ENCODE measurements around the gene ADD2.
"Not testable (repeated sequence)": the region's sequence is repeated elsewhere in the genome, so short reads cannot be mapped to it uniquely, and the experiment has no call there.

ADD2 gene, protein sequence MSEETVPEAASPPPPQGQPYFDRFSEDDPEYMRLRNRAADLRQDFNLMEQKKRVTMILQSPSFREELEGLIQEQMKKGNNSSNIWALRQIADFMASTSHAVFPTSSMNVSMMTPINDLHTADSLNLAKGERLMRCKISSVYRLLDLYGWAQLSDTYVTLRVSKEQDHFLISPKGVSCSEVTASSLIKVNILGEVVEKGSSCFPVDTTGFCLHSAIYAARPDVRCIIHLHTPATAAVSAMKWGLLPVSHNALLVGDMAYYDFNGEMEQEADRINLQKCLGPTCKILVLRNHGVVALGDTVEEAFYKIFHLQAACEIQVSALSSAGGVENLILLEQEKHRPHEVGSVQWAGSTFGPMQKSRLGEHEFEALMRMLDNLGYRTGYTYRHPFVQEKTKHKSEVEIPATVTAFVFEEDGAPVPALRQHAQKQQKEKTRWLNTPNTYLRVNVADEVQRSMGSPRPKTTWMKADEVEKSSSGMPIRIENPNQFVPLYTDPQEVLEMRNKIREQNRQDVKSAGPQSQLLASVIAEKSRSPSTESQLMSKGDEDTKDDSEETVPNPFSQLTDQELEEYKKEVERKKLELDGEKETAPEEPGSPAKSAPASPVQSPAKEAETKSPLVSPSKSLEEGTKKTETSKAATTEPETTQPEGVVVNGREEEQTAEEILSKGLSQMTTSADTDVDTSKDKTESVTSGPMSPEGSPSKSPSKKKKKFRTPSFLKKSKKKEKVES

DNA sequence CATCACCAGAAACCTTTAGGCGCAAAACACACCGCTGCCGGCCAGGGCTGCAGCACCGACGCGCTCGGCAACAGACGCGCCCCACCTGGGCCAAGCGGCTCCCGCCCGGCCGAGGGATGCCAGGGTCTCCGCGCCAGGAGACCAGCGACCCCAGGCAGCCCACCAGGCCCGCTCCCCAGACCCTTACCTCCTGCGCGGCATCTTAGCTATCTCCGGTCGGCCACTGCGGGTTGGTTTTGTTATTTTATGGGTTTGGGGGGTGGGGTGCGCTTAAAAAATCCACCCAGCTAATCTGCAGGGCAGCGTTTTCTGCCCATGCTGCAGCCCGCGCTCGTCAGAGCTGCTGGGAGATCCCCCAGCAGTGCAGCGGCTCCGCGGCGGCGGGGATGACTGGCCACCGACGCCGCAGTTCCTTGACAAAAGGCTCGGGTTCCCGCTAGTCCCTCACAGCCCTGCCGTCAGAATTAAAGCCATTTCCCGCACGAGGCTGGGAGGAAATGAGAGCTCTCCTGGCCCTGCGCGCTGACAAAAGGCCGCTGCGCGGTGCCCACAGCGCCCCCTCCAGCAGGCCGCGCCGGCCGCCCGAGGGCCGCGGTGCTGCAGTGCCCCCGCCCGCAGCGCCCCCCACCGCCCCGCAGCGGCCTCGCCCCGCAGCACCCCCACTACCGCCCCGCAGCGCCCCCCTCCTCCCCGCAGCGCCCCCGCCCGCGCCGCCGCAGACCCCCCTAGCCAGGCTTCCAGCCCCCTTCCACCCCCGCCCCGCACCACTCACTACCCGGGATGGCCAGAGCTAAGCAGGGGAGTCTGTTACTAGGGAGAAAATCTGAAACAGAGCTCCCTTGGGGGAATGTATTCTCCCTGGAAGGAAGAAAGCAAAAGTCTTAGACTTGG, at the start of gene ADD2:
Gene ADD2, minus strand, starts transcription at position 502 of the 891 bp plus-strand sequence. CDS start 61,792 bp downstream, outside the sequence.
- peak; percentile 81 for DNase-seq

DNA sequence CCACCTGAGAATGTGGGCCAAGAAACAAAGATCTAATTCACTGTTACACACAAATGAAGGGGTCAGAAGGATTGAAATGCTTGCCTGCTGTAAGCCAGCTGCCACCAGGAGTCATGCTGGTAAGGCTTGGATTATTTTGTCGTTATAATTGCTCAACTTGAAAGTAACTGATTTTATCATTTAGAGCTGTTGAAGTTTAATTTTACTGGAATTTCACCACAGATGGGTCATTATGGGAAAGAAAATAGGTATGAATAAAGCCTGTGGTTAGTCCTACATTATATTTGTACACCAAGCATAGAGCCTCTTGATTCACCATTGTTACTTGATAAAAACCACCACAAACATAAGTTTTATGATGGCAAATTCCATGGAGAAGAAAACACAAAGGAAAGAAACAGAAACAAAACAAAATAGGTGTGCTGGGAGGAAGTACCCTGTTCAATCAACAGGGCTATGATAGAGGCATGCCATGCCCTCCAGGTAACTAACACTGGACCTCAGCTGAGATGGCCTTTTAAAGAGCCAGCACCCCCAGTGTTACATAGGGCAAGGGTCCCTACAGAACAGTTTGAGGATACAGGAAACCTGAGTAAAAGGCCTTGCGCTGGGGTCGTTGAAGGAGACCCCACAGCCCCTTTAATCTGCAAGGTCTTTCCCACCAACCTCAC, 49.4 kb upstream of the ADD2 start:
- peak; percentile 10 for DNase-seq

DNA sequence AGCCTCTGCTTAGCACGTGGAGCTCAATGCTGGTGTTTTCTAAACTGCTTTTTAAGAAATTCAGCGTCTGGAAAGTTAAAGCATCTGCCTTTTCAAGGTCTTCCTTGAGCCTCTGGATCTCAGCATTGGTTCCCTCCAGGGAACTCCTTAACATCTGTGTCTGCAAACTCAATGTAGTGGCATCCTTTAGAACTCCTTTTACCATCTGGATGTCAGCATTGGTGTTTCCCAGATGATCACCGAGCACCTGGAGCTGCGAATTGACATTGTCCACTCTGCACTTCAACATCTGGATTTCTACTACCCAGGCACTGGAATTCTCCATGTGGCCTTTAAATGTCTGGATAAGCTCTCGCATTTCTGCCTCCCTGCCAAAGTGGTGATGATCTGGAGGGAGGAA, 48.7 kb upstream of the ADD2 start:
- no peak for DNase-seq

DNA sequence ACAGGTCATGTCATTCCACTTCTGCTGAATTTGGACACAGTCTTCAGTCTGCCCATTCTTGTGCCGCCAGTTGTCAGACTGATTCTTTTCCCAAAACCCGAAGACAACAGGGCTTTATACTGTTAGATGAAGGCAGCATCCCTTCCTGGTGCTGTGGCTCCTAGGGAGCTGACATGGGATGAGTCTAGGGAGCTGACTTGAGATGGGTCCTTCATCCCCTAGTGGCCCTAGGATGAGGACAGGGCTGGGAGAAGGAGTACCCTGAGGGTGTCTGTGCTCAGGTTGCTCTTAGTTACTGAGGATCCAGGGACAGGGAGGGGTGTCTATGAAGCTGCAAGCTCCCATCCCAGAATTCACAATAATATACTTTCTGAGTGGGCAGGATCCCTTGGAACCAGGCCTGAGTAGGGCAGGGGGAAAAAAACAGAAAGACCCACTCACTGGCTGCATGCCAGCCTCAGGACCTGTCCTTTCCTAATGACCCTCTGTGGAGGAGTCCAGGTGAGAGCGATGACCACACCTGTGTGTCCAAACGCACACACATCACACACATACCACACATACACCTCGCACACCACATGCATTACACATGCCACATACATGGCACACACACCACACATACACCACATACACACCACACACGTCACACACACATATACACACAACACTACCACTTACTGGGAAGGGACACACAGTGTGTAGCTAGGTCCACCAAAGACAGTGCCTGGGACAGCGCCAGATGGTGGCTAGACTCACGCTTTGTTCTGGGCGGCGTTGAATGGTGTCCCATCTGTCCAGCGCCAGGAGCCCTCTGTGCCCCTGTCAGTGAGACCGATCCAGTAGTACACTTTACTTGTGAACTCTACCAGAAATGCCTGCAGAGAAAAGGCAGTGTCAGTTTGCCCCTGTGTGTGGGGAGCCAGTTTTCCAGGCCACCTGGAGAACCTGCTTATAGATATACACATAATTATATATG, 41.3 kb upstream of the ADD2 start:
- no peak for DNase-seq

DNA sequence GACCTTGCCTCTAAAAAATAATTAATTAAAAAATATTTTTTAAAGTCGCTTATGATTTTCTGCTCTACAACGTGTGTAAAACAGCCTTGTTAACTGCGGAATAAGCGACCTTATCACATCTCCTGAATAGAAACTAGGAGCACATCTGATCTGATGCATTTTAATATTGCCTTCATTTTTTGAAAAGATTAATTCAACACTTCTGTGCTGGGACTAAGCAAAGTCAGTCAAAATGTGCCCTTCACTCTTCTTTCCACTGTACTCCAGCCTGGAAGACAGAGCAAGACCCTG, 39.8 kb upstream of the ADD2 start:
- DNase-seq: no peak

DNA sequence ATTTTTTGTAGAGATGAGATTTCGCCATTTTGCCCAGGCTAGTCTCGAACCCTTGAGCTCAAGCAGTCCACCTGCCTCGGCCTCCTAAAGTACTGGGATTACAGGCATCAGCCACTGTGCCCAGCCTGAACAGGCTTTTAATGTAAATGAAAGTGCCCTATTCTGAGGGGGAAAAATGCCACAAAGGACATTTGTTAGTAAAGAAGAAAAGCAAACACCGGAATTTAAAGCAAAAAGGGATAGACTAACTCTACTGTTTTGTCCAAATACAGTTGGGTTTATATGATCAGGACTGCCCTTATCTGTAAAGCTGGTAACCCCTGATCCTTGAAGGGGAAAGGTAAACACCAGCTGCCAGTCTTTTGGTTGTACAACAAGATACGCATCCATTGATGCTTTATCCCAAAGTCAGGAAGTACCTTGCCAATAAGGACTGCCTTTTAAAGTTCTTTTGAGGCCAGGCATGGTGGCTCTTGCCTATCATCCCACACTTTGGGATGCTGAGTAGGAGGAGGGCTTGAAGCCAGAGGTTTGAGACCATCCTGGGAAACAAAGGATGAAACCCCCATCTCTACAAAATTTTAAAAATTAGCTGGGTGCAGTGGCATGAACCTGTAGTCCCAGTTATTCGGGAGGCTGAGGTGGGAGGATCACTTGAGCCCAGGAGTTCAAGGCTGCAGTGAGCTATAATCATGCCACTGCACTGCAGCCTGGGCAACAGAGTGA, 39.3 kb upstream of the ADD2 start:
- DNase-seq: peak; percentile 86

DNA sequence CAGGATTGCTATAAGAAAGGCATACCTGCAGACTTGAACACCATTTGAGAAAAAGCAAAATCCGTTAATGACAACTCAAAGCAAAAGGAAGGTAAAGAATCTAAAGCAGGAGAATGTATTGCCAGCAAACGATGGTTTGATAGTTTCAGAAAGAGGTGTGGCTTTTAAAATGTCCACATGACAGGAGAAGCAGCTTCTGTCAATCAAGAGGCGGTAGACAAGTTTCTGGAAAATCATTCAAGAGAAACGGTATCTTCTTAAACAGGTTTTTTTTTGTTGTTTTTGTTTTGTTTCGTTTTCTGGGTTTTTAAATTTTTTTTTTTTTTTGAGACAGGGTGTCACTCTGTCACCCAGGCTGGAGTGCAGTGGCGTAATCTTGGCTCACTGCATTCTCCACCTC, 38.6 kb upstream of the ADD2 start:
- no peak for DNase-seq

DNA sequence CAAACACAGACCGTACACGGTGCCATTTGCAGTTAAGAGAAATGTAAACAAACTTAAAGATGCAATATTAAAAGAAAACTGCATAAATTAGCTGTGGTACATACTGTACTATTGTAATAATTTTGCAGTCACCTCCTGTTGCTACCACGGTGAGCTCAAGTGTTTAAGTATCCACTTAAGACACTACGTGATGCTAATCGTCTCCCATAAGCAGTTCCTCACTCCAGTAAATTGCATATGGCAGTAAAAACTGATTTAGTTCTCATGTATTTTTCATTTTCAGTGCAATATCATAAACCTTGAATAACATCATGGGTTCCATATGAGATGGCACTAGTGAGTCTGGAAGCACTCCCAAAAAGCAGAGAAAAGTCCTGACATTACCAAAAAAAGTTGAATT, 38.0 kb upstream of the ADD2 start:
- DNase-seq: peak; percentile 55

DNA sequence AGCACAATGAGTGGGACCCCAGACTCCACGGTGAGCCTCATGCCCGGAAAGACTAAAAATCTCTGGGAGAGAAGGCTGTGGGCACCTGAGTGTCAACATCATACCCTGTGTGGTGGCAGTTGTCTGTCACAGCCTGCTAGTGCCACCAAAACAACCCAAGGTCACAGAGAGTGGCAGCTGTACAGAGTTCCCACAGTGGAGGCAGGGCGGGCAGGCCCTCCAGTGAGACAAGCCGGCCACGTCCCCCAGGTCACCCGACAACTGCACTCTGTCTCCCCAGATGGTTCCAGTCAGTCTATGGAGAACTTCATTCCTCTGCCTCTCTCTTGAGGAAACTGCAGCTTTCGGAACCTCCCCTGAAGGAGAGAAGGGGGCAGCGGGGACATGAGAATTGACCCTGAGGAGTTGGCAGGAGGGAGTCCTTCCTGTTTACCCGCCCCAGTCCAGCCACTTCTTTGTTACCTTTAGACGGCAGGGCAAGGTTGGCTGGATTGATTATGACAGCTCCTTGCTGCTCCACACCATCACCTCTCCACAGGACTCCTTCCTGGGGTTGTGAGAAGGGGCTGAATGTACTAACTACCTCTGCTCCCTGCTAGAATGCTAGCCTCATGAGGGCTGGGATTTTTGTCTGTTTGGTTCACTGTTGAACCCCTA, 33.7 kb upstream of the ADD2 start:
- no peak for DNase-seq

DNA sequence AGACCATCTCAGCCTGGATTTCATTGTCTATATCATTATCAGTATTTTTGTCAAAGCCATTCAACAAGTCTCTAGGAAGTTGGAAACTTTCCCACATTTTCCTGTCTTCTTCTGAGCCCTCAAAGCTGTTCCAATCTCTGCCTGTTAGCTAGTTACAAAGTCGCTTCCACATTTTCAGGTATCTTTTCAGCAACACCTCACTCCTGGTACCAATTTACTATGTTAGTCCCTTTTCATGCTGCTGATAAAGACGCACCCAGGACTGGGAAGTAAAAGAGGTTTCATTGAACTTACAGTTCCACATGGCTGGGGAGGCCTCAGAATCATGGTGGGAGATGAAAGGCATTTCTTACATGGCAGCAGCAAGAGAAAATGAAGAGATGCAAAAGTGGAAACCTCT, 31.7 kb upstream of the ADD2 start:
- no peak for DNase-seq

DNA sequence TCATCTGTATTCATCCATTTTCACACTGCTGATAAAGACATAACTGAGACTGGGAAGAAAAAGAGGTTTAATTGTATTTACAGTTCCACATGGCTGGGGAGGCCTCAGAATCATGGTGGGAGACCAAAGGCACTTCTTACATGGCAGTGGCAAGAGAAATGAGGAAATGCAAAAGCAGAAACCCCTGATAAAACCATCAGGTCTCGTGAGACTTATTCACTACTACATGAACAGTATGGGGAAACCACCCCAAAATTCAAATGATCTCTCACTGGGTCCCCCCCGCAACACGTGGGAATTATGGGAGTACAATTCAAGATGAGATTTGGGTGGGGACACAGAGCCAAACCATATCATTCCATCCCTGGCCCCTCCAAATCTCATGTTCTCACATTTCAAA, 30.0 kb upstream of the ADD2 start:
- not testable (repeated sequence) for DNase-seq

DNA sequence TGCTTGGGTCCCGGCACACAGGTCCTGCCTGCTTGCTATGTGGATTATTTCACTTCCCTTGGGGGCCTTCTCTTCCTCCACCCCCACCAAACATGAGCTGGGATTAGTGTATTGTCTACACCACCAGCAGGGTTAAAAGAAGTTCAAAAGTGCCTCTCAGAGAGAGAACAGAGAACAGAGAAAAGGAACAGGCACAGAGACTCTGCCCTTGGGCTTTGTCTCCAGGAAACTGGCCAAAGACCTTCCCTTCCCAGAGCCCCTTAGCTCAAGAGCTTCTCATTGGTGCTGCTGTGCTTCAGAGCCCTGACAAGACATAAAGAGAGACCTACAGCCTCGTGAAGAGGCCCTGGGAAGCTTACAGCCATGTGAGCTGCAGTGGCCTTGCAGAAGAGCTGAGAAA, 29.5 kb upstream of the ADD2 start:
- no peak for DNase-seq

DNA sequence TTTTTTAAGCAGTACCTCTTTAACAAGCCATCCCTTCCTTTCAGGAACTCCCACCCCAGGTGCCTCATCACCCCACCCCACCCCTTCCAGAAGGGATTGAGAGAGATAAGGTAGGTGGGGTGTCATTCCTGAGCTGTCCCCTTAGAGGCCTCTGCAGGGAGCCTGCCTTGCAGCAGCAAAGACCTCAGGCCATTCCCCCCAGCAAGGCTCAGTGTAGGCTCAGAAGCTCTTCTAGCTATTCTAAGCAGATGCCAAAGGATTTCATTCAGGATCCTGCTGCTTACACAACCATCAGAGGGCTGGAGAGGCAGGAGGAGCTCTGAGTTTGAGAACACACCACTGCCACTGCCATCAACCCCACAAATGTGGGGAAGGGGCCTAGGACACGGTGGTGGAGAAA, 28.3 kb upstream of the ADD2 start:
- DNase-seq: no peak

DNA sequence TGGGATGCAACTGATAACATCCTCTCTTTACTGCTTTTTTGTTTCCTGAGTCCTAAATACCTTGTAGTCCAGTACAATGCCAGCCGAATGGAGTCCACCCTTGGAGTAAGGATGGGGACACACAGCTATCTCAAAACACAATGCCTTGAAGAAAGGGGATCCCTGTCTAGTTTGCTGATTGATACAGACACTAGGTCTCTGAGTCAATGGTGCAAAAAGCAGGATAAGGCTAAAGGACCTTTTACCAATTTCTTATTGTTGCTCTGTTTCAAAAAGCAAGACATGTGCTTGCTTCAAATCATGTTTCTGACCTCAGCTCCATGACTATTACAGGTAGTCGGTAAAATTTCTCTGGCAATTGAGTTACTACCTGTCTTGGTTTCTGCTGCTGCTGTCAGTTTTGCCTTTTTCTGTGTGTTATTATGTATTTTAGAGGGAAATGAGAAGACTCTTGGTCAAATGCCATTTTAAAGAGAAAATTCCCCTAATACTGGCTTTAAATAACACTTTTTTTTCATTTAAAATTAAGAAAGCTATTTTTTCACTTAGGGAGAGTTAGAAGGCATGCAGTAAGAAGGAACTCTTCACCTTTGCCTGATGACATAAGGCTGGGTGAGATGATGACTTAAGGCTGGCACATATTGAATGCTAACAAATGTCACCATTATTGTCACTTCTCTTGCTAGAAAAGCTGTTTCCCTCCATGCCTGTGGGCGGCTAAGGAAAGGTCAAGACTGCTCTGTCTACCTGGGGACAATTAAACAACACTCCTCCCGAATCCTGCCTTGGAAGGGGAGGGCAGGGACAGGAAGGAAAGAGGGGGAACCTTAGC, 27.4 kb upstream of the ADD2 start:
- DNase-seq: no peak

DNA sequence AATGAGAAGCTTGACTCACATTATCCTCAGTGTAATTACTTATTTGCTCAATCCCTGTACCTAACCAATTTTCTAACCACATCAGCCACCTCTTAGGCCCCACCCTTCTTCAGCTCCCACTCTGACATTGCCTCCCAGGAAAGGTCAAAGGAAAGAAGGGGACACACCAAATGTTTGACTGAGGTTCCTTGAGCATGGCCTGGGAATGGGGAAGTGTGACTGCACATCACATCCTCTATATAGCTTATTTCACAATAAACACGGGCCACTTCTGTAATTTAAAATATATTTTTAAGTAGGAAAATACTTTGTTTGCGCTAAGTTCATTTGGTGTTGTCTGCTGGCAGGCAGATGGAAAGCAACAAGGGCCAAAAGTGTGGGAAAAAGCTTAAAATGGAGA, 25.4 kb upstream of the ADD2 start:
- DNase-seq: peak; percentile 49

DNA sequence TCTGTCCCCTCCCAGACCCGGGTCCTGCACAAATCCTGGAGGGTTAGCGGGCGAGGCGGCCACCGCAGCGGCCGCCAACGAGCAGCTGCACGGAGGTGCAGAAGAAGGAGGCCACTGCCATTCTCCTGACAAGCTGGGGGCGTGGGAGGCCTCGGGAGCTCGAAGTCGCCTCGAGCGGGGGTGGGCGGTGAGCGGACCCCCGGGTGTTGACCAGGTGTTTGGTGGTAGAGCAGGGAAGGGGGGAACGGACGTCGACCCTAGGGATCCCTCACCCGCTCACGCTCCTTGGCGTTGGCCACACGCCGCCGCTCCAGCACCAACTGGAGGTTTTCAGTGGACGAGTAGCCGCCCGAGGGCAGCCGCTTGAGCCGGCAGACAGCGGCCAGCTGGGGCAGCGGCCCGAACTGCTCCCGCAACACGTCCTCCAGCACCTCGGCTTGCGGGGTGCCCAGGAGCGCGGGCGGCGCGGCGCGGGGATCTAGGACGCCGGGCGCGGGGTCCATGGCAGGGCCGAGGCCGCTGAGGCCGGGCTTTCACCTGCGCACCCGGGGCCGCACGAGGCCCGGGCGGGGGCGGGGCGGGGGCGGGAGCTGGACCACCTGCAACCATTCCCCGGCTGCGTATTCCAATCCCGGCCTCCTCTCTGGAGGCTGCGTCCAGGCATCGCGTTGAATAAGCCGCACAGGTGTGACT, 22.3 kb upstream of the ADD2 start, which contains the start of gene FIGLA:
Gene FIGLA, minus strand, starts transcription at position 508 of the 693 bp plus-strand sequence. Its CDS starts 5 bp downstream, at position 503.
- DNase-seq: no peak

DNA sequence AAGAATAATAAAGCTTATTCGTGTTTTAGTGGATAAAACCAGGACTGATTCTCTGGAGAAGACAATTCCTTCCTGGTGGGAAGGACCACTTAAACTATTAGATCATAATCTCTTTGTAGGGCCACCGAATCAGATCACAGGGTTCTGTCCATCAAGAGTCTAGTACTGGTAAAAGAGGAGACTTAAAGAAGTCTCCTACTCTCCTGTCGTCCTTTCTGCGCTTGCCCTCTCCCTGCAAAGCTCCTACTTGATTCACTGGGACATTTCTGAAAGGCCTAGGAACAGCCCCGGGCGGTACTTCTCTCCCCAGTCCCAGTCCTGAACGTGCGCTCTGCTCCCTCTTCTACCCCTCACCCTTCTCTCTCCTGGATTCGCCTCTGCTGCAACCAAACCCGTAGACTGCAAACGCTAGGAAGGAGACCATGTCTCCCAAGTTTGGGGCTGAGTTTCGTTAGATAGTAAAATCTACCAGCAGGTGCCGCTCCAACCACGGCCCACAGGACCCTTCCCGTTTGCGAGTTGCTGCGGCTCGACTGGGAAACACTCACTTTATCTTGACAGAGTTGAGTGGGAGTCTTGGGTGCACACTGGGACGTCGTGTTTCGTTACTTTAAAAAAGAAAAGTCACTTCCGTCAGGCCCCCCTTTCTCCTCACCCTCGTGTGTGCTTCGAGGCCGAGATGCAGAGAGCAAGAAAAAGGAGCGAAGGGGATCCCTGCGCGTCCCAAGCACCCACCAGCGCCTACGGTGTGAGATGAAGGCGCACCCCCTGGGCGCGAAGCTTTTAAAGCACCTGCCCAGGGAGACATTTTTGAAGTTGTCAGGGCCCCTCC, 21.5 kb upstream of the ADD2 start:
- peak; percentile 75 for DNase-seq

Data from NCI-H146 (cell line).